ENCODE results near the gene LRCOL1. TPM values are rescaled to one million over a fixed set of nuclear protein-coding genes. Genes with fewer than 3 reads are reported as not detected.

LRCOL1 gene
- total and polyA plus RNA-seq, 2 experiments from 2014 or later: 1.7 TPM; not detected in 1

GRCh38 chr12:132596016-132596415 is 14.4 kb downstream of the LRCOL1 start:
- H3K4me1 ChIP-seq (ENCODE audit: insufficient read depth): peaks cover 3% of the 10 kb centered on the region; the same call in 1 of the 2 replicates
- no peak for TF ChIP-seq ZNF114 (CRISPR knock-in tag; IDR thresholded peaks at IDR 0.05)
- TF ChIP-seq ZNF462 (CRISPR knock-in tag; IDR thresholded peaks at IDR 0.05): no peak
- TF ChIP-seq JUNB (IDR thresholded peaks at IDR 0.05; ENCODE audit: unreplicated experiment): no peak
- no peak for TF ChIP-seq ZNF331 (CRISPR knock-in tag; IDR thresholded peaks at IDR 0.05; ENCODE audit: low read depth)
- no peak for TF ChIP-seq REST (IDR thresholded peaks at IDR 0.05; ENCODE audit: unreplicated experiment)
- TF ChIP-seq CTCF (conservative IDR thresholded peaks at IDR 0.05; ENCODE audit: low read depth in 2 of 2): no peak
- no peak for TF ChIP-seq ETS1 (IDR thresholded peaks at IDR 0.05)
- TF ChIP-seq POLR2AphosphoS5 (IDR thresholded peaks at IDR 0.05; ENCODE audit: low read depth): no peak
- TF ChIP-seq NANOG (IDR thresholded peaks at IDR 0.05; ENCODE audit: borderline replicate concordance): no peak
- no peak for TF ChIP-seq CREB1 (CRISPR knock-in tag; IDR thresholded peaks at IDR 0.05; ENCODE audit: low read depth)
- no peak for TF ChIP-seq EZH2phosphoT487 (IDR thresholded peaks at IDR 0.05; ENCODE audit: unreplicated experiment)
- Mint-ChIP-seq H3K36me3 (ENCODE audit: low read depth) (no peaks in the 10 kb centered on the region; the same call in 2 of the 3 replicates), H3K4me3 (no peak overlapping the region), H3K27me3 (ENCODE audit: insufficient read depth, low read depth, poor library complexity) (peaks cover 80% of the 10 kb centered on the region), H3K9me3 (peaks cover 12% of the 10 kb centered on the region), H3K4me1 (peaks cover 10% of the 10 kb centered on the region), H3K27ac (no peak overlapping the region)
- no peak overlapping the region for H3K4me3 ChIP-seq
- no peak overlapping the region for H3K4me2 ChIP-seq
- H3F3A ChIP-seq (replicated peaks; ENCODE audit: low read depth): peaks cover 26% of the 10 kb centered on the region
- H3K27ac ChIP-seq (ENCODE audit: low read depth): no peak overlapping the region
- no peak for DNase-seq (ENCODE audit: low spot score)
- no peaks in the 10 kb centered on the region for H4K20me1 ChIP-seq (replicated peaks; ENCODE audit: insufficient read depth)
- no peak for ATAC-seq
- H3K36me3 ChIP-seq (ENCODE audit: insufficient read depth): no peaks in the 10 kb centered on the region
- no peaks in the 10 kb centered on the region for H3K79me2 ChIP-seq (replicated peaks; ENCODE audit: insufficient read depth)
- H2AFZ ChIP-seq: no peak overlapping the region
- peaks cover 75% of the 10 kb centered on the region for H3K27me3 ChIP-seq (ENCODE audit: insufficient read depth)
- no peaks in the 10 kb centered on the region for H3K9me2 ChIP-seq (ENCODE audit: insufficient read depth)
